Heart right ventricle (tissue), 12 donors: Measurements from ENCODE around the gene ELOB. TPM values are rescaled to one million over a fixed set of nuclear protein-coding genes. Genes with fewer than 3 reads are reported as not detected.

ENCODE experiments used
- polyA plus RNA-seq, 2 donors: library from polyadenylated mRNA; stranded (reverse); fragments of 200-250 nt; gene quantifications; one replicate each; pipeline ENCODE4 v1.2.3, GENCODE V29; 2013
- total RNA-seq, 10 donors: library from RNA; stranded (reverse); fragmentation: NEBNext Ultra II Directional in 3 of 10; extraction: Animal tissue kit (Norgen Biotek cat#: 25700) in 3 of 10; gene quantifications; one replicate each; pipeline versions ENCODE4 v1.2.1 to v1.2.4, GENCODE V29; 2021 to 2023
- donor health status: ischemic (EF 13 %, LVEDD 7.1; RV severe dilation, severe dysfunction).
- donor health status: healthy with polysubstance abuse.
- donor health status: DM: no; HTN: yes; CAD: no.
- donor health status: DM: no; HTN: no; CAD: no.
- donor health status: ischemic (EF 25% LVEDD 6.9; RV normal size, moderate dysfunction).
- donor health status: ischemic (EF 25% LVEDD 5.7; RV mildly dilated, moderate dysfunction).
- donor health status: healthy.
- donor health status: nonischemic (EF 11% LVEDD 7.7; RV severe dilation, severe dysfunction).
- donor health status: DM: yes; HTN: yes; CAD: no.
- donor health status: PGD.
- donor health status: ischemic (EF 29% LVEDD 5.4; RV normal size, mild dysfunction).
- donor health status: nonischemic (EF 23%, LVEDD 6.1; RV moderate dilation, normal function).

Gene ELOB
- total and polyA plus RNA-seq, 12 donors, result 248 to 1,196 (median 332) TPM

Other genes starting within 250 kb of the ELOB start
- not detected for gene CEMP1, start 245.9 kb downstream of the ELOB start, total RNA-seq
- under 1 TPM; 0.20 to 0.44 TPM for gene CEMP1, start 245.9 kb downstream of the ELOB start, polyA plus RNA-seq
- gene PDPK1, start 239.3 kb downstream of the ELOB start, total RNA-seq, result 10 to 100 TPM; 31.3 to 47.7 (median 38.3) TPM
- 10 to 100 TPM; 11.0 to 17.4 TPM for gene PDPK1, start 239.3 kb downstream of the ELOB start, polyA plus RNA-seq
- 10 to 100 TPM in 6 of 10 donors, 1 to 10 TPM in 4; 8.5 to 22.4 (median 11.7) TPM for gene KCTD5, start 94.8 kb downstream of the ELOB start, total RNA-seq
- 10 to 100 TPM in 1 of 2 donors, 1 to 10 TPM in 1; 8.7 to 11.7 TPM for gene KCTD5, start 94.8 kb downstream of the ELOB start, polyA plus RNA-seq
- gene PRSS27, start 57.1 kb downstream of the ELOB start, total RNA-seq, result under 1 TPM in 9 of 10 donors, not detected in 1; 0.11 to 0.75 (median 0.40) TPM
- gene PRSS27, start 57.1 kb downstream of the ELOB start, polyA plus RNA-seq, result under 1 TPM; 0.46 to 0.66 TPM
- 100 to 1,000 TPM; 228 to 392 (median 261) TPM for gene SRRM2, start 24.6 kb downstream of the ELOB start, total RNA-seq
- gene SRRM2, start 24.6 kb downstream of the ELOB start, polyA plus RNA-seq, result 1,000 to 10,000 TPM in 1 of 2 donors, 100 to 1,000 TPM in 1; 182 to 1,328 TPM
- under 1 TPM in 1 of 10 donors, not detected in 9; 0.60 TPM for gene PRSS33, start 10.3 kb upstream of the ELOB start, total RNA-seq
- gene PRSS33, start 10.3 kb upstream of the ELOB start, polyA plus RNA-seq, result not detected
- not detected for gene PRSS41, start 21.2 kb upstream of the ELOB start, total RNA-seq
- not detected for gene PRSS41, start 21.2 kb upstream of the ELOB start, polyA plus RNA-seq
- under 1 TPM in 1 of 10 donors, not detected in 9; 0.20 TPM for gene PRSS21, start 40.0 kb upstream of the ELOB start, total RNA-seq
- gene PRSS21, start 40.0 kb upstream of the ELOB start, polyA plus RNA-seq, result not detected
- gene ZG16B, start 53.0 kb upstream of the ELOB start, total RNA-seq, result under 1 TPM in 2 of 10 donors, not detected in 8; 0.44 to 0.88 TPM
- under 1 TPM in 1 of 2 donors, not detected in 1; 0.07 TPM for gene ZG16B, start 53.0 kb upstream of the ELOB start, polyA plus RNA-seq
- gene PRSS22, start 80.9 kb upstream of the ELOB start, total RNA-seq, result under 1 TPM in 1 of 10 donors, not detected in 9; 0.21 TPM
- not detected for gene PRSS22, start 80.9 kb upstream of the ELOB start, polyA plus RNA-seq
- 10 to 100 TPM; 18.1 to 28.9 (median 21.9) TPM for gene FLYWCH2, start 105.9 kb upstream of the ELOB start, total RNA-seq
- 10 to 100 TPM; 36.8 to 65.7 TPM for gene FLYWCH2, start 105.9 kb upstream of the ELOB start, polyA plus RNA-seq
- gene FLYWCH1, start 134.7 kb upstream of the ELOB start, total RNA-seq, result 10 to 100 TPM; 27.1 to 42.3 (median 32.8) TPM
- gene FLYWCH1, start 134.7 kb upstream of the ELOB start, polyA plus RNA-seq, result 10 to 100 TPM; 22.1 to 41.0 TPM
- not detected for gene KREMEN2, start 187.0 kb upstream of the ELOB start, total RNA-seq
- not detected for gene KREMEN2, start 187.0 kb upstream of the ELOB start, polyA plus RNA-seq
- gene PAQR4, start 192.1 kb upstream of the ELOB start, total RNA-seq, result 10 to 100 TPM in 1 of 10 donors, 1 to 10 TPM in 9; 3.7 to 13.8 (median 6.5) TPM
- 10 to 100 TPM in 1 of 2 donors, 1 to 10 TPM in 1; 8.2 to 17.9 TPM for gene PAQR4, start 192.1 kb upstream of the ELOB start, polyA plus RNA-seq
- 1 to 10 TPM in 2 of 10 donors, under 1 TPM in 7, not detected in 1; 0.34 to 4.2 (median 0.66) TPM for gene PKMYT1, start 203.2 kb upstream of the ELOB start, total RNA-seq
- gene PKMYT1, start 203.2 kb upstream of the ELOB start, polyA plus RNA-seq, result 1 to 10 TPM; 1.4 to 3.7 TPM
- 1 to 10 TPM in 3 of 10 donors, under 1 TPM in 7; 0.19 to 1.5 (median 0.79) TPM for gene CLDN9, start 235.6 kb upstream of the ELOB start, total RNA-seq
- gene CLDN9, start 235.6 kb upstream of the ELOB start, polyA plus RNA-seq, result 1 to 10 TPM; 1.0 to 3.2 TPM
- under 1 TPM in 1 of 10 donors, not detected in 9; 0.28 TPM for gene CLDN6, start 240.9 kb upstream of the ELOB start, total RNA-seq
- under 1 TPM in 1 of 2 donors, not detected in 1; 0.03 TPM for gene CLDN6, start 240.9 kb upstream of the ELOB start, polyA plus RNA-seq
- 100 to 1,000 TPM in 4 of 10 donors, 10 to 100 TPM in 6; 28.0 to 319 (median 92.3) TPM for gene TNFRSF12A, start 243.1 kb upstream of the ELOB start, total RNA-seq
- 100 to 1,000 TPM; 215 to 740 TPM for gene TNFRSF12A, start 243.1 kb upstream of the ELOB start, polyA plus RNA-seq
- gene HCFC1R1, start 246.7 kb upstream of the ELOB start, total RNA-seq, result 10 to 100 TPM; 41.8 to 62.8 (median 55.8) TPM
- gene HCFC1R1, start 246.7 kb upstream of the ELOB start, polyA plus RNA-seq, result 100 to 1,000 TPM in 1 of 2 donors, 10 to 100 TPM in 1; 71.8 to 370 TPM
- 10 to 100 TPM in 7 of 10 donors, 1 to 10 TPM in 3; 7.0 to 12.5 (median 10.4) TPM for gene THOC6, start 246.8 kb upstream of the ELOB start, total RNA-seq
- gene THOC6, start 246.8 kb upstream of the ELOB start, polyA plus RNA-seq, result 10 to 100 TPM; 22.5 to 40.3 TPM